ENCODE results near the gene PLA2G6.
"Not testable (repeated sequence)": the region's sequence is repeated elsewhere in the genome, so short reads cannot be mapped to it uniquely, and the experiment has no call there.

The PLA2G6 gene

DNA sequence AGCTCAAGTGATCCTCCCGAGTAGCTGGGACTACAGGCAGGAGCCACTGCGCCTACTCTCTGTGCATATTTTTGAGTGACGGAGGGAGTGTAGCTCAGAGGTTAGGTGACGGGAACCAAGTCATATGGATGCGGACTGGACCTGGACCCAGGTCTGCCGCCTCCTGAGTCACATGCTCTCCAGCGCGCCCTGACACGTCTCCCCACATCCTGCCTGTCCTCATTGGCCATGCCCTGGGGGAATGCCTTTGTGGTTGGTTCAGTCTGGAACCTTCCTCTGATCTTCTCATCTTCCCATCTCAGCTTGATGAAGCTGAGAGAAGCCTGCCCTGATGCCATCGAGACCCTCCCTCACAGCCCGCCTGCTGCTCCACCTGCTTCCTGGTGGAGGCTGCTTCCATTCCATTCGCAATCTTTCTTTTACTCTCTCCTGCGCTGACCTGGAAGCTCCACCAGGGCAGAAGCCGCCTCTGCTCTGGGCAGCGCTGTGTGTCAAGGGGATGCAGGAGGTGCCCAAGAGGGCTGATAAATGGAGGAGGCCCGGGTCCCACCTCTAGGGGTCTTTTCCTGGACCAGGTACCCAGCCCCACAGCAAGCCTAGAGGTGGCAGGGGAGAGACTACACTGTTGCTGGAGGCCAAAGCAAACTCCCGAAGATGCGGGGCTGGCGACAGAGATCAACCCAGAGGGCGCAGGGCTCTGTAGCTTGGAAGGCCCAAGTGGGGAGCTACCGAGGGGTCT is 57.2 kb downstream of the PLA2G6 start:
- ChIA-PET POLR2A (interaction anchor here (1.2 kb wide), 1 partner anchor 164 kb away, joined by 3 read pairs; no protein-coding TSS in a partner anchor), CTCF (interaction anchor here (0.9 to 5.8 kb wide), 3 partner anchors 8 to 13 kb away, joined by 3 to 45 read pairs (median 4); no protein-coding TSS in a partner anchor)
- TF ChIP-seq, protein P1, sequence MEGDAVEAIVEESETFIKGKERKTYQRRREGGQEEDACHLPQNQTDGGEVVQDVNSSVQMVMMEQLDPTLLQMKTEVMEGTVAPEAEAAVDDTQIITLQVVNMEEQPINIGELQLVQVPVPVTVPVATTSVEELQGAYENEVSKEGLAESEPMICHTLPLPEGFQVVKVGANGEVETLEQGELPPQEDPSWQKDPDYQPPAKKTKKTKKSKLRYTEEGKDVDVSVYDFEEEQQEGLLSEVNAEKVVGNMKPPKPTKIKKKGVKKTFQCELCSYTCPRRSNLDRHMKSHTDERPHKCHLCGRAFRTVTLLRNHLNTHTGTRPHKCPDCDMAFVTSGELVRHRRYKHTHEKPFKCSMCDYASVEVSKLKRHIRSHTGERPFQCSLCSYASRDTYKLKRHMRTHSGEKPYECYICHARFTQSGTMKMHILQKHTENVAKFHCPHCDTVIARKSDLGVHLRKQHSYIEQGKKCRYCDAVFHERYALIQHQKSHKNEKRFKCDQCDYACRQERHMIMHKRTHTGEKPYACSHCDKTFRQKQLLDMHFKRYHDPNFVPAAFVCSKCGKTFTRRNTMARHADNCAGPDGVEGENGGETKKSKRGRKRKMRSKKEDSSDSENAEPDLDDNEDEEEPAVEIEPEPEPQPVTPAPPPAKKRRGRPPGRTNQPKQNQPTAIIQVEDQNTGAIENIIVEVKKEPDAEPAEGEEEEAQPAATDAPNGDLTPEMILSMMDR (IDR thresholded peaks at IDR 0.05; ENCODE audit: insufficient read depth, low read length, missing control alignments) = no peak
- H3K4me3 ChIP-seq (ENCODE audit: low read depth, low read length) = no peak overlapping the region
- DNase-seq (ENCODE audit: low read depth, low spot score) = no peak

DNA sequence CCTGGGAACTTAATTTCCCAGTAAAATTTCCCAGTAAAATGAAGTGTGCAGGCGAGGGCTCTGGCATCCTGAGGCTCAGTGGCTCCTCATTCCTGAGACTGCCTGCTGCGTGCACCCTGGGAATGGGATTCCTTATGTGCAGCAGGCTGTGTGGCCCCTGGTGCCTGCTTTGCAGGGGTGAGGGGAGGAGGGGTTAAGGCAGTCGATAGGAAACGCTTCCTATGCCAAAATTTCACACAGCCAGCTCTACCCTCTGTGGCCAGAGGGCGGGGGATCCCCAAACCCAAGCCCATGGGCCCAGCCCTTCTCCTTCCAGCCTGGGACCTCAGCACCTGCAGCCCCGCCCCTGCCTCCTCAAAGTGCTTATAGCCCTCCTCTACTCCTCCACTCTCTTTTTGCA is 59.0 kb downstream of the PLA2G6 start:
- CTCF ChIA-PET = interaction anchor here (1.2 to 5.8 kb wide), 2 partner anchors 9 to 23 kb away, joined by 3 to 45 read pairs; no protein-coding TSS in a partner anchor
- POLR2A ChIA-PET = no interaction called here
- no peak for DNase-seq (ENCODE audit: low read depth, low spot score)
- H3K4me3 ChIP-seq (ENCODE audit: low read depth, low read length) = no peak overlapping the region
- TF ChIP-seq, protein P1 (IDR thresholded peaks at IDR 0.05; ENCODE audit: insufficient read depth, low read length, missing control alignments) = no peak

DNA sequence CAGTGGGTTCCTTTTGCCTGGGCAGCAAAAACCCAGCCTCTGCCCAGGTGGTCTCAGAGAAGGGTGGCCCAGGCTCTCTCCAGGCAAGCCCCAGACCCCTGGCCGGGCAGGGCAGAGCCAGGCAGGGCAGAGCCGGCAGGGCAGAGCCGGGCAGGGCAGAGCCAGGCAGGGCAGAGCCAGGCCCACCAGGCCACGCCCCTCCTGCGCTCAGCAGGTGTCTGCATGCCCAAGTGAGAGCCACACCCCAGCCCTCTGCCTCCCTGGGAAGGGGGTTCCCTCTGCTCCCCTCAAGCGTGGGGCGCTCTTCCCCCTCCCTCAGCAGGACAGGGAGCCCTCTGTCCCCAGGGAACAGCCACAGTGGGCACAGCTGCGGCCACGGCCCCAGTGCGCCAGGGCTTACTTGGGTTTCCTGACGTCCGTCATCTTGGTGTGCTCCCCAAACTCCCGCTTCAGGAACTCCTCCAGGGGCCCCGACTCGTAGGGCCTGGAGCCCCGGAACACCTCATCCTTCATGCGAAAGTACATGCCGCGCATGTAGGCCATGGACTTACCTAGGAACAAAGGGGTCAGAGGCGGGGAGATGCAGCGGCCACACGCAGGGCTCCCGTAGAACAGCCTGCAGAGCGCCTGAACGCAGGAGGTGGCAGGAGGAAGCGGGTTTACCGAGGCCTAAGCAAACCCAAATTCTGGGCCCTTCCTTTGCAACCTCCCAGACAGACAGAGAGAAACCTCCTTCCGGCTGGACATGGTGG is 61.1 kb downstream of the PLA2G6 start:
- POLR2A ChIA-PET = no interaction called here
- no peak overlapping the region for H3K4me3 ChIP-seq (ENCODE audit: low read depth, low read length)
- no peak for DNase-seq (ENCODE audit: low read depth, low spot score)
- CTCF ChIA-PET = interaction anchor here (1.8 to 5.8 kb wide), 2 partner anchors 7 to 20 kb away, joined by 5 to 45 read pairs; no protein-coding TSS in a partner anchor
- TF ChIP-seq, protein P1 (IDR thresholded peaks at IDR 0.05; ENCODE audit: insufficient read depth, low read length, missing control alignments) = no peak

DNA sequence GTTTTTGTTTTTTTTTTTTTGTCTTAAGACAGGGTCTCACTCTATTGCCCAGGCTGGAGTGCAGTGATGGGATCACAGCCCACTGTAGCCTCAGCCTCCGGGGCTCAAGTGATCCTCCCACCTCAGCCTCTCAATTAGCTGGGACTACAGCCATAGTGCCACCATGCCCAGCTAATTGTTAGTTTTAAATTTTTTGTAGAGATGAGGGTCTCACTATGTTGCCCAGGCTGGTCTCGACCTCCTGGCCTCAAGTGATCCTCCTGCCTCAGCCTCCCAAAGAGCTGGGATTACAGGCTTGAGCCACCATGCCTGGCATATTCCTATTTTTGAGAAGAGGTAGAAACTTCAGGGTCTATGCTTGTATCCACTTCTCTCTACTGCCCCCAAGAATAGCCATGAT is 62.9 kb downstream of the PLA2G6 start:
- POLR2A ChIA-PET; DNase-seq (ENCODE audit: low read depth, low spot score); H3K4me3 ChIP-seq (ENCODE audit: low read depth, low read length): not testable (repeated sequence)
- CTCF ChIA-PET = interaction anchor here (0.8 to 1.1 kb wide), 2 partner anchors 25 to 234 kb away, joined by 3 to 5 read pairs; no protein-coding TSS in a partner anchor

DNA sequence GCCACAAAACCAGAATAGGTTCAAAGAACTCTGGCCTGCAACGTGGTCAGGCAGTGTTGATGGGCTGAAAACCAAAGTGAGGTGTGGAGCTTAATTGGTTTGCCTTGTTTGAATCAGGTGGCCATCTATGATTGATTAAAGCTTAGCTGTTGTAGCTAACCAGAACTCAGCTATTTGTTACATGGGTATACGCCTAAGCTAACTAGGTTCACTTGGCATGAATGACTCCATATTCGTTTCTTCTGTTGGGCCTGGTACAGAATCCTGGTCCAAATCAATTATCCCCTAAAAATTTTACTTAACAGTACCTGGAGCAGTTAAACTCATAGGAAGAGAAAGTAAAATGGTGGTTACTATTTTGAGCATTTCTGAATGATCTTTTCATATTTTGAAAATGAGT is 63.4 kb downstream of the PLA2G6 start:
- TF ChIP-seq, protein P1 (IDR thresholded peaks at IDR 0.05; ENCODE audit: insufficient read depth, low read length, missing control alignments) = no peak
- ChIA-PET CTCF (interaction anchor here (1.1 kb wide), 1 partner anchor 234 kb away, joined by 5 read pairs; no protein-coding TSS in a partner anchor), POLR2A (no interaction called here)
- DNase-seq (ENCODE audit: low read depth, low spot score) = no peak
- H3K4me3 ChIP-seq (ENCODE audit: low read depth, low read length) = no peak overlapping the region

DNA sequence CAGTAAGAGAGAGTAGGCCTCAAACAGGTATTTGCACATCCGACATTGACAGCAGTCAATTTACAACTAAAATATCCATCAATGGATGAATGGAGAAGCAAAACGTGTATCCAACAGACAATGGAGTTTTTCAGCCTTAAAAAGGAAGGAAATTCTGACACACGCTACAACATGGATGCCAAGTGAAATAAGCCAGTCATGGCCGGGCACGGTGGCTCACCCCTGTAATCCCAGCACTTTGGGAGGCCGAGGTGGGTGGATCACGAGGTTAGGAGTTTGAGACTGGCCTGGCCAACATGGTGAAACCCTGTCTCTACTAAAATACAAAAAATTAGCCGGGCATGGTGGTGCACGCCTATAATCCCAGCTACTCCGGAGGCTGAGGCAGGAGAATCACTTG is 64.1 kb downstream of the PLA2G6 start:
- DNase-seq (ENCODE audit: low read depth, low spot score); POLR2A ChIA-PET; H3K4me3 ChIP-seq (ENCODE audit: low read depth, low read length); CTCF ChIA-PET: not testable (repeated sequence)
